Transverse colon (tissue), 4 donors: Measurements from ENCODE around the gene CYB561D2. TPM values are rescaled to one million over a fixed set of nuclear protein-coding genes. Genes with fewer than 3 reads are reported as not detected.
"Not testable (repeated sequence)": the region's sequence is repeated elsewhere in the genome, so short reads cannot be mapped to it uniquely, and the experiment has no call there.

Experiments used
- DNase-seq: peaks from one replicate; pipeline ENCODE4 v3.0.0-alpha.2; 2019
- H3K27ac ChIP-seq, 4 donors: fragments of 200-600 bp; sonication (generic); 2 replicates each; pipeline ENCODE4 v1.5.1; 2016 to 2018; ENCODE audit warnings: inconsistent platforms in 4 of 4
- H3K27me3 ChIP-seq: fragments of 200-600 bp; sonication (generic); 2 replicates; pipeline ENCODE4 v1.5.1; 2017; ENCODE audit warnings: inconsistent platforms
- H3K36me3 ChIP-seq, 4 donors: fragments of 200-600 bp; sonication (generic); 2 replicates each; pipeline ENCODE4 v1.5.1; 2017 to 2019; ENCODE audit warnings: inconsistent platforms in 4 of 4
- H3K4me1 ChIP-seq, 4 donors: fragments of 200-600 bp; sonication (generic); 2 replicates each; pipeline ENCODE4 v1.5.1; 2017 to 2020; ENCODE audit warnings: inconsistent platforms in 4 of 4
- H3K4me3 ChIP-seq, 4 donors: fragments of 200-600 bp; sonication (generic); 1 replicate in 1 of 4; 2 replicates in 3 of 4; pipeline versions ENCODE4 v1.5.1 to v1.6.1; 2017 to 2019; ENCODE audit warnings: inconsistent platforms in 4 of 4
- H3K9me3 ChIP-seq, 2 donors: fragments of 200-600 bp; sonication (generic); 2 replicates each; pipeline ENCODE4 v1.5.1; 2017 to 2019; ENCODE audit warnings: inconsistent platforms in 2 of 2
- EP300 ChIP-seq: sonication (generic); formaldehyde crosslinking; IDR thresholded peaks from one replicate; pipeline ENCODE4 v1.6.1; 2017; ENCODE audit warnings: antibody characterized with exemption, low read depth
- POLR2A ChIP-seq: fragments of 450-650 bp; IDR thresholded peaks from one replicate; pipeline ENCODE4 v1.6.1; 2016; ENCODE audit warnings: antibody characterized with exemption, mild to moderate bottlenecking, moderate library complexity
- POLR2AphosphoS5 ChIP-seq, 3 donors: sonication (generic); formaldehyde crosslinking; IDR thresholded peaks; one replicate each; pipeline ENCODE4 v1.6.1; 2016; ENCODE audit warnings: antibody characterized with exemption in 3 of 3
- WGBS, 2 donors: methylation state at CpG; one replicate each; pipeline ENCODE4 v1.1.5; 2018; ENCODE audit warnings: low coverage in 1 of 2; 5-methylcytosine and 5-hydroxymethylcytosine counted together
- in situ Hi-C, 4 donors: fragments of 200-750 bp; cut with MboI; loops; one replicate each; pipeline versions ENCODE4 v1.15.0 to v1.15.1; 2017; ENCODE audit warnings: low sequenced_read_pairs in 3 of 4, low pct_ligation_motif_present in 1 of 4, low pct_unique_long_range_greater_than_20kb in 1 of 4
- intact Hi-C: fragments of 100-400 bp; cut with DNase I; formaldehyde crosslinking; loops from one replicate; pipeline ENCODE4 v1.15.1; 2023; ENCODE audit warnings: low total_unique reads
- total RNA-seq, 4 donors: library from RNA; depleted of rRNA; stranded (reverse); fragments of >200 nt; gene quantifications; one replicate each; pipeline ENCODE4 v1.1.0, GENCODE V29; 2016
- TF ChIP-seq, protein P1 (sequence below), 5 experiments: fragments of 200-600 bp in 3 of 5; fragments of 450-650 bp in 2 of 5; sonication (generic) in 3 of 5; IDR thresholded peaks; 1 replicate in 2 of 5; 2 replicates in 3 of 5; pipeline ENCODE4 v1.5.1; 2016 to 2017; ENCODE audit warnings: antibody characterized with exemption in 5 of 5, inconsistent platforms in 3 of 5, mild to moderate bottlenecking in 2 of 5, moderate library complexity in 1 of 5

The CYB561D2 gene
- total RNA-seq, 4 donors from 2014 or later = 23.7 to 53.9 (median 35.6) TPM

DNA sequence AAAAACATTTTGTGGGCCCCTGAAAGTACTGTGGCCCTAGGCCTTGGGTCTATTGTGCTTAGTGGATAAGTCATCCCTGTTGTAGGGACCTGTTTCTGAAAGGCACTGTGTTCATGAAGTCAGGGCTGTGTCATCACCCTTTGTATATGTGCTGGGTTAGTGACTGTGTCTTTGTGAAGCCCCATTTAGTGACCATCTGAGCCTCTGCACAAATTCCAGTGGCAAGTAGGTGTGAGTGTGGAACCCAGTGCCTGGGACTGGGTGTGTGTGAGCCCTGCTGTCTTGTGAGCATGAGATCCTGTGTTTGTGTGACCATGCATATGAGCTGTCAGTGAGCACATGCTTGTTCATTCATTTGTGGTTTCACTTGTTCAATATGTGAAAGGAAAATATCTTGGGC is 46.1 kb upstream of the CYB561D2 start:
- H3K9me3 ChIP-seq = no peaks in the 10 kb centered on the region
- H3K36me3 ChIP-seq = no peaks in the 10 kb centered on the region
- H3K4me3 ChIP-seq = no peak overlapping the region
- H3K27me3 ChIP-seq = no peaks in the 10 kb centered on the region
- peaks cover 7 to 24% (median 23%) of the 10 kb centered on the region in 4 donors for H3K4me1 ChIP-seq
- H3K27ac ChIP-seq = no peak overlapping the region
- in situ Hi-C loops = no loop called here
- intact Hi-C loops = no loop called here
- TF ChIP-seq EP300 = no peak
- TF ChIP-seq POLR2AphosphoS5 (IDR thresholded peaks at IDR 0.05) = no peak
- TF ChIP-seq, protein P1, sequence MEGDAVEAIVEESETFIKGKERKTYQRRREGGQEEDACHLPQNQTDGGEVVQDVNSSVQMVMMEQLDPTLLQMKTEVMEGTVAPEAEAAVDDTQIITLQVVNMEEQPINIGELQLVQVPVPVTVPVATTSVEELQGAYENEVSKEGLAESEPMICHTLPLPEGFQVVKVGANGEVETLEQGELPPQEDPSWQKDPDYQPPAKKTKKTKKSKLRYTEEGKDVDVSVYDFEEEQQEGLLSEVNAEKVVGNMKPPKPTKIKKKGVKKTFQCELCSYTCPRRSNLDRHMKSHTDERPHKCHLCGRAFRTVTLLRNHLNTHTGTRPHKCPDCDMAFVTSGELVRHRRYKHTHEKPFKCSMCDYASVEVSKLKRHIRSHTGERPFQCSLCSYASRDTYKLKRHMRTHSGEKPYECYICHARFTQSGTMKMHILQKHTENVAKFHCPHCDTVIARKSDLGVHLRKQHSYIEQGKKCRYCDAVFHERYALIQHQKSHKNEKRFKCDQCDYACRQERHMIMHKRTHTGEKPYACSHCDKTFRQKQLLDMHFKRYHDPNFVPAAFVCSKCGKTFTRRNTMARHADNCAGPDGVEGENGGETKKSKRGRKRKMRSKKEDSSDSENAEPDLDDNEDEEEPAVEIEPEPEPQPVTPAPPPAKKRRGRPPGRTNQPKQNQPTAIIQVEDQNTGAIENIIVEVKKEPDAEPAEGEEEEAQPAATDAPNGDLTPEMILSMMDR (IDR thresholded peaks at IDR 0.05) = no peak
- no peak for TF ChIP-seq POLR2A
- no peak for DNase-seq

DNA sequence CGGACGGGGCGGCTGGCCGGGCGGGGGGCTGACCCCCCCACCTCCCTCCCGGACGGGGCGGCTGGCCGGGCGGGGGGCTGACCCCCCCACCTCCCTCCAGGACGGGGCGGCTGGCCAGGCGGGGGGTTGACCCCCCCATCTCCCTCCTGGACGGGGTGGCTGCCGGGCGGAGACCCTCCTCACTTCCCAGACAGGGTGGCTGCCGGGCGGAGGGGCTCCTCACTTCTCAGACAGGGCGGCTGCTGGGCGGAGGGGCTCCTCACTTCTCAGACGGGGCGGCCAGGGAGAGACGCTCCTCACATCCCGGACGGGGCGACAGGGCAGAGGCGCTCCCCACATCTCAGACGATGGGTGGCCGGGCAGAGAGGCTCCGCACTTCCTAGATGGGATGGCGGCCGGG is 38.6 kb upstream of the CYB561D2 start:
- H3K4me1 ChIP-seq = peaks cover 9 to 11% (median 10%) of the 10 kb centered on the region in 4 donors
- WGBS, 2 donors = 92% methylated on average over 17 of the region's 32 CpGs; no CpG with 5 or more reads in 1 of the 2 donors
- H3K4me3 ChIP-seq, H3K9me3 ChIP-seq, H3K27me3 ChIP-seq, in situ Hi-C loops, DNase-seq, intact Hi-C loops, H3K27ac ChIP-seq, H3K36me3 ChIP-seq: not testable (repeated sequence)

DNA sequence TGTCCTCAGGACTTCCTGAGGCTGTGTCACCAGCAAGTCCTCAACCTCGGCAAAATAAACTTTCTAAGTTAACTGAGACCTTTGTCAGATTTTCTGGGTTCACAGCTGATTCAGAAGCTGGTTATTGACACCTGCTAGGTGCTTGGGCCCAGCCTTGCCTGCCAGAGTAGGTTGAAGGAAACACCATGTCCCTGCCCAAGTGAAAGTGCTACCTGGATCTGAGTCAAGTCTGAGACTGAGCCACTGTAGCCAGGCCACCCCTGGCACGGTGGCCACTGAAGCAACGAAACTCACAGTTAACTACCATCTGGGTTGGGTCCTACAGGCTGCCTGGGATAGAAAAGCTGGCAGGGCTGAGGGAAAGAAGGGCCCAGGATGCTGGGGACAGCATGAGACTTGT is 36.3 kb upstream of the CYB561D2 start:
- TF ChIP-seq POLR2A (no peak), POLR2AphosphoS5 (IDR thresholded peaks at IDR 0.05) (no peak), EP300 (no peak)
- TF ChIP-seq, protein P1 (IDR thresholded peaks at IDR 0.05) = no peak
- Histone ChIP-seq H3K27ac (no peak overlapping the region), H3K9me3 (no peaks in the 10 kb centered on the region), H3K4me3 (no peak overlapping the region), H3K27me3 (no peaks in the 10 kb centered on the region), H3K4me1 (peaks cover 24 to 33% (median 32%) of the 10 kb centered on the region in 4 donors), H3K36me3 (no peaks in the 10 kb centered on the region)
- no peak for DNase-seq
- WGBS, 2 donors = 73% methylated on average over 3 of the region's 3 CpGs; no CpG with 5 or more reads in 1 of the 2 donors
- in situ Hi-C loops (no loop called here), intact Hi-C loops (no loop called here)

DNA sequence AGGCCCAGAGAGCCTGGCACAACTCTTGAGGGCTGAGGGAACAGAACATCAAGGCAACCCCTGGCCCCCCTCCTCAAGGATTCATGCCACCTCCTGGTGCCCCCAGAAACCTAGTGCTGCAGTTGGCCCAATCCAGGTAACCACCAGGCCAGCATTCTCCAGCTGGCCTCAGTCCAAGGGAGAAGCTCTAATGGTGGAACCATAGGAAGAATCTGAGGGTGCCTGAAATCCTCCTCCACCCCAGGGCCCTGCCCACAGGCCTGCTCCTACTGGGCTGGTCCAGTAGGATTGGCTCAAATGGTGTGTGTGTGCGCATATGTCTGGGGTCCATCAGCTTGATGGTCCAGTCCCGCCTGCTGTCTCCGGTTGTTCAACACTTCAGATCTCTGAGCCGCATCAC is 35.8 kb upstream of the CYB561D2 start:
- DNase-seq = no peak
- H3K9me3 ChIP-seq = no peaks in the 10 kb centered on the region
- in situ Hi-C loops (no loop called here), intact Hi-C loops (no loop called here)
- no peaks in the 10 kb centered on the region for H3K27me3 ChIP-seq
- WGBS, 2 donors = 100% methylated on average over 4 of the region's 4 CpGs; no CpG with 5 or more reads in 1 of the 2 donors
- H3K36me3 ChIP-seq = no peaks in the 10 kb centered on the region
- H3K27ac ChIP-seq = no peak overlapping the region
- TF ChIP-seq POLR2A = no peak
- TF ChIP-seq EP300 = no peak
- no peak for TF ChIP-seq POLR2AphosphoS5 (IDR thresholded peaks at IDR 0.05)
- TF ChIP-seq, protein P1 (IDR thresholded peaks at IDR 0.05) = no peak
- no peak overlapping the region for H3K4me3 ChIP-seq
- peaks cover 25 to 37% (median 37%) of the 10 kb centered on the region in 4 donors for H3K4me1 ChIP-seq

DNA sequence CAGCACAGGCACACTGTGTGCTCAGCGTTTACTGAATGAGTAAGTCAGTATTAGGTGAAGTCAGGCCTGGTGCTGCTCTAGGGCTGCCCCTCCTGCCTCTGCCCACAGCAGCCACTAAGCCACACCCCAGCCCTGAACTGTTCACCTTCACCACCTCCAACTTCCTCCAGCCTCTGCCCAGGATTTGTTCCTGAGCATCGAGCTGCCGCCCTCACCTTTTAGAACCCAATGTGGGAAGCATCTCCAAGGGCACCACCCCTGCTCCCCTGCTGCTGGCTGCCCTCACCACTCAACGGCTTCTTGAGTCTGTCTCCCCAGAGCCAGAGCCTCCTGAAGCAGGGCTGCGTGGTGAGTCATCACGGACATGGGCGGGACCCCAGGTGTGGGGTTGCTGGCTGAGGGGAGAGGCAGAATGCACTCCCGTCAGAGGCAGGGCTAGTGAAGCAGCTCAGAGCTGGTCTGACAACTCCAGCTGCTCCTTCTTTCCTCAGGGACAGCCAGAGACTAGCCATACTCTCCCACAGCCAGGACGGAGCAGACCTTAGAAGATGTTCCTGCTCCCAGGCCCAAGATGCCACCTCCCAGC is 33.9 kb upstream of the CYB561D2 start:
- H3K36me3 ChIP-seq = no peaks in the 10 kb centered on the region
- in situ Hi-C loops = no loop called here
- H3K4me3 ChIP-seq = no peak overlapping the region
- peak; percentile 91 for DNase-seq
- intact Hi-C loops = no loop called here
- peak; percentile 65 to 87 (median 83) for TF ChIP-seq POLR2AphosphoS5 (IDR thresholded peaks at IDR 0.05)
- TF ChIP-seq, protein P1 (IDR thresholded peaks at IDR 0.05) = no peak
- TF ChIP-seq EP300 = no peak
- peak; percentile 85 for TF ChIP-seq POLR2A
- H3K4me1 ChIP-seq = peaks cover 31 to 47% (median 44%) of the 10 kb centered on the region in 4 donors
- H3K9me3 ChIP-seq = no peaks in the 10 kb centered on the region
- H3K27ac ChIP-seq = peak overlapping the region; percentile 81 to 89 (median 85)
- WGBS, 2 donors = 30% methylated on average over 9 of the region's 9 CpGs; no CpG with 5 or more reads in 1 of the 2 donors
- no peaks in the 10 kb centered on the region for H3K27me3 ChIP-seq
